Measurements from ENCODE around the gene MAB21L4. TPM values are rescaled to one million over a fixed set of nuclear protein-coding genes. Genes with fewer than 3 reads are reported as not detected.

MAB21L4 gene
- total RNA-seq, 1 donor from 2014 or later = not detected

- Histone ChIP-seq H3K36me3 (ENCODE audit: control insufficient read depth in 3 of 3, insufficient read depth in 3 of 3, low read length in 3 of 3) (no peaks in the 10 kb centered on the region), H3K4me1 (ENCODE audit: control insufficient read depth in 3 of 3, insufficient read depth in 3 of 3, low read length in 3 of 3) (peaks cover 0 to 4% (median 0%) of the 10 kb centered on the region in 3 donors), H3K4me3 (ENCODE audit: low read length in 3 of 3) (no peak overlapping the region), H3K27me3 (ENCODE audit: control insufficient read depth in 3 of 3, insufficient read depth in 3 of 3, low read length in 3 of 3) (peaks cover 0 to 20% (median 0%) of the 10 kb centered on the region in 3 donors), H3K9me3 (ENCODE audit: control insufficient read depth in 3 of 3, low read length in 3 of 3) (no peaks in the 10 kb centered on the region), H3K9ac (ENCODE audit: low read depth in 1 of 3, low read length in 3 of 3) (no peak overlapping the region), H3K27ac (ENCODE audit: low read depth, low read length) (no peak overlapping the region)
Observed at GRCh38 chr2:240873098-240873788, 22.7 kb downstream of the MAB21L4 start.

DNA sequence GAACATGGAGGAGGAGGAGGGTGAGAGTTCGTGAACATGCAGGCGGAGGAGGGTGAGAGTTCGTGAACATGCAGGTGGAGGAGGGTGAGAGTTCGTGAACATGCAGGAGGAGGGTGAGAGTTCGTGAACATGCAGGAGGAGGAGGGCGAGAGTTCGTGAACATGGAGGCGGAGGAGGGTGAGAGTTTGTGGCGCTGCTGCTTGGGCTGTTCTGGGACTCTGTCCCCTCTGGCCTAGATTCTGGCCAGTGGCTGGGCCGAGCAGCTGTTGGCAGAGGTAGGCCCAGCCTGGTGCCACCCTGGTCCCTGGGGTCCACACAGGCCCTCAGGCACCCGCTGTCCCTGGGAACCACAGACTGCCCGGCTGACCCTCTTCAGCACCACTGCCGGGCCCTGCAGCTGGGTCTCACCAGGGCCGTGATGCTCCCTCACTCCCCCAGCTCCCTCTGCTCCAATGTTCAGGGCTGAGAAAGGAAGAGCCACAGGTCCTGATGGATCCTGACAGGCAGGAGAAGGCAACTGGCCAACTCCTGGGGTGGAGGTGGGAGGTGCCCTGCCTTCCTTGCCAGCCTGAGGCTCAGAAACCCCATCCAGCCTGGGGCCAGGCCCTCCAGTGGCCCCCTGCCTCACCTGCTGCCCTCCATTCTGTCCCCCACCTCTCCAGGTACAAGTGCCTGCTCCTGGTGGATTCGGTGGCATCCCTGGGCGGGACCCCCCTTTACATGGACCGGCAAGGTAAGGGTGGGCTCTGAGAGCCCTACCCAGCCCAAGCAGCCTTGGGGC is 23.4 kb downstream of the MAB21L4 start:
- Histone ChIP-seq H3K27me3 (ENCODE audit: control insufficient read depth in 3 of 3, insufficient read depth in 3 of 3, low read length in 3 of 3) (peaks cover 0 to 20% (median 0%) of the 10 kb centered on the region in 3 donors), H3K9ac (ENCODE audit: low read depth in 1 of 3, low read length in 3 of 3) (no peak overlapping the region), H3K4me3 (ENCODE audit: low read length in 3 of 3) (no peak overlapping the region), H3K9me3 (ENCODE audit: control insufficient read depth in 3 of 3, low read length in 3 of 3) (no peaks in the 10 kb centered on the region), H3K4me1 (ENCODE audit: control insufficient read depth in 3 of 3, insufficient read depth in 3 of 3, low read length in 3 of 3) (peaks cover 0 to 4% (median 0%) of the 10 kb centered on the region in 3 donors), H3K36me3 (ENCODE audit: control insufficient read depth in 3 of 3, insufficient read depth in 3 of 3, low read length in 3 of 3) (no peaks in the 10 kb centered on the region), H3K27ac (ENCODE audit: low read depth, low read length) (no peak overlapping the region)

GRCh38 chr2:240871071-240871958 is 24.6 kb downstream of the MAB21L4 start:
- Histone ChIP-seq H3K9ac (ENCODE audit: low read depth in 1 of 3, low read length in 3 of 3) (no peak overlapping the region), H3K27ac (ENCODE audit: low read depth, low read length) (no peak overlapping the region), H3K4me3 (ENCODE audit: low read length in 3 of 3) (no peak overlapping the region), H3K4me1 (ENCODE audit: control insufficient read depth in 3 of 3, insufficient read depth in 3 of 3, low read length in 3 of 3) (peaks cover 0 to 4% (median 0%) of the 10 kb centered on the region in 3 donors), H3K36me3 (ENCODE audit: control insufficient read depth in 3 of 3, insufficient read depth in 3 of 3, low read length in 3 of 3) (no peaks in the 10 kb centered on the region), H3K27me3 (ENCODE audit: control insufficient read depth in 3 of 3, insufficient read depth in 3 of 3, low read length in 3 of 3) (peaks cover 0 to 20% (median 0%) of the 10 kb centered on the region in 3 donors), H3K9me3 (ENCODE audit: control insufficient read depth in 3 of 3, low read length in 3 of 3) (no peaks in the 10 kb centered on the region)

DNA sequence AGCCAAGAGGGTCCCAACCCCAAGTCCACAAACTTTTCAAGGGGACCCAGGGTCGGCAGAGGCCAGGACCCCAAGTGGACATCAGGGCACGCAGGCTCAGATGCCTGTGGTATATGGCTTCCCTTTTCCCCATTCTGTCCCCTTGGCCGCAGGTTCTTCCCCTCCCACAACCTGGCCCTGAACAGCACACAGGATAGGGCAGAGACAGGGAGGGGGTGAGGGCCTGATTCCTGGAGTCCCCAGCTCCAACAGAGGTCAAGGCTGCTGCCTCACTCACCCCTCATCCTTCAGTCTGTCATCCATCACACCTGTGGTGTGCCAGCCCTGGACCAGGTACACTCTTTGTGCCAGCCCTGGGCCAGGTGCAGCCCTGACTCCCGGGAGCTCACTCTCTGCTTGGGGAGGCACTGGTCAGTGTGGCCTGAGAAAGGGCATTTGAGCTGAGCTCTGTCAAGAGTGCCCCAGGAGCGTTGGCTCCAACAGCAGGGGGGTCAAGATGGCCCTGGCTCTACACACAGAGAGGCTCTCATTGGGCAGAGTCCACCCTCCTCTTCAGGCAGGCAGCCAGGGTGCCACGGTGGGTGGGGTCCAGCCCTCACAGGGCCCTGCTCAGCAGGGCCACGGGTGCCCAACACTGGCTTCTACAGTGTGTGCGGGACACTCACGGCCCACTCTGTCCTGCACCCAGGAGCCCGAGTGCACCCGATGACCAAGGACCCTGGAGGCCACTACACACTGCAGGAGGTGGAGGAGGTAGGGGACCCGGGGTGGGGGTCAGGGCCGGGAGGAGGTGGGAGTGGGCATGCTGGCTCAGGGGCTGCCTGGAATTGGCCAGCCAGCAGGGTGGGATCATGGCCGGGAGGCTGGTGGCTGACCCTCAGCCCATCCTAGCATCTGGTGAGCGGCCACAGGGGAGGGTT is 25.7 kb downstream of the MAB21L4 start:
- H3K4me1 ChIP-seq (ENCODE audit: control insufficient read depth in 3 of 3, insufficient read depth in 3 of 3, low read length in 3 of 3) = no peaks in the 10 kb centered on the region

GRCh38 chr2:240869109-240869955 is 26.6 kb downstream of the MAB21L4 start:
- peaks cover 0 to 20% (median 0%) of the 10 kb centered on the region in 3 donors for H3K27me3 ChIP-seq (ENCODE audit: control insufficient read depth in 3 of 3, insufficient read depth in 3 of 3, low read length in 3 of 3)
- no peak overlapping the region for H3K4me3 ChIP-seq (ENCODE audit: low read length in 3 of 3)
- no peaks in the 10 kb centered on the region for H3K9me3 ChIP-seq (ENCODE audit: control insufficient read depth in 3 of 3, low read length in 3 of 3)
- H3K9ac ChIP-seq (ENCODE audit: low read depth in 1 of 3, low read length in 3 of 3) = no peak overlapping the region
- H3K27ac ChIP-seq (ENCODE audit: low read depth, low read length) = no peak overlapping the region
- no peaks in the 10 kb centered on the region for H3K4me1 ChIP-seq (ENCODE audit: control insufficient read depth in 3 of 3, insufficient read depth in 3 of 3, low read length in 3 of 3)
- H3K36me3 ChIP-seq (ENCODE audit: control insufficient read depth in 3 of 3, insufficient read depth in 3 of 3, low read length in 3 of 3) = no peaks in the 10 kb centered on the region

More for the DNA sequence above, 25.7 kb downstream of the MAB21L4 start:
- Histone ChIP-seq H3K36me3 (ENCODE audit: control insufficient read depth in 3 of 3, insufficient read depth in 3 of 3, low read length in 3 of 3) (no peaks in the 10 kb centered on the region), H3K9ac (ENCODE audit: low read depth in 1 of 3, low read length in 3 of 3) (no peak overlapping the region), H3K4me3 (ENCODE audit: low read length in 3 of 3) (no peak overlapping the region), H3K27ac (ENCODE audit: low read depth, low read length) (no peak overlapping the region), H3K27me3 (ENCODE audit: control insufficient read depth in 3 of 3, insufficient read depth in 3 of 3, low read length in 3 of 3) (peaks cover 0 to 20% (median 0%) of the 10 kb centered on the region in 3 donors), H3K9me3 (ENCODE audit: control insufficient read depth in 3 of 3, low read length in 3 of 3) (no peaks in the 10 kb centered on the region)

- Histone ChIP-seq H3K27me3 (ENCODE audit: control insufficient read depth in 3 of 3, insufficient read depth in 3 of 3, low read length in 3 of 3) (peaks cover 0 to 18% (median 0%) of the 10 kb centered on the region in 3 donors), H3K36me3 (ENCODE audit: control insufficient read depth in 3 of 3, insufficient read depth in 3 of 3, low read length in 3 of 3) (no peaks in the 10 kb centered on the region), H3K27ac (ENCODE audit: low read depth, low read length) (no peak within 1 kb of the TSS), H3K4me3 (ENCODE audit: low read length in 3 of 3) (no peak within 1 kb of the TSS), H3K4me1 (ENCODE audit: control insufficient read depth in 3 of 3, insufficient read depth in 3 of 3, low read length in 3 of 3) (no peaks in the 10 kb centered on the region), H3K9ac (ENCODE audit: low read depth in 1 of 3, low read length in 3 of 3) (no peak within 1 kb of the TSS), H3K9me3 (ENCODE audit: control insufficient read depth in 3 of 3, low read length in 3 of 3) (no peaks in the 10 kb centered on the region)
Observed at GRCh38 chr2:240868286-240869108, 27.5 kb downstream of the MAB21L4 start, which contains the start of gene AGXT. Gene AGXT, plus strand, starts transcription at chr2:240868824. Its CDS starts 42 bp downstream, at chr2:240868866.

DNA sequence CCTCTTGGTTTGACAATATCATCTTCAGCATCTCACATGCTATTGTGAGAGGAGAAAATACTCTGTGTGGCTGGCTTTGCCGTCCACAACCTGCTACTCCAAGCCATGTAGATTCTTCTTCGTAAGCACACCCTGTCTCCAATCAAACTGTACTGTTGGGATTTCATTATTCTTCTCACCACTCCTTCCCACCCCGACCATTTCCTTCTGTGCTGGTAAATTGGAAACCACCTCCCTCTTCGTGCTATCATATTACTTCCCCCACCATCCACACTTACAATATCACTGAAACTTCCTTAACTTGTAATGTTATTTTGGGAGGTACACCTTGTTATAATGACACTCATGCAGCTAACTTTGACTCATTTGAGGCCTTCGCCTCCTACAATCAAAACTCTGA is 30.6 kb downstream of the MAB21L4 start:
- H3K27ac ChIP-seq (ENCODE audit: low read depth, low read length) = no peak overlapping the region

GRCh38 chr2:240864475-240864874 is 31.5 kb downstream of the MAB21L4 start:
- Histone ChIP-seq H3K4me3 (ENCODE audit: low read length in 3 of 3) (no peak overlapping the region), H3K9ac (ENCODE audit: low read depth in 1 of 3, low read length in 3 of 3) (no peak overlapping the region), H3K27ac (ENCODE audit: low read depth, low read length) (no peak overlapping the region), H3K36me3 (ENCODE audit: control insufficient read depth in 3 of 3, insufficient read depth in 3 of 3, low read length in 3 of 3) (no peaks in the 10 kb centered on the region), H3K9me3 (ENCODE audit: control insufficient read depth in 3 of 3, low read length in 3 of 3) (no peaks in the 10 kb centered on the region), H3K27me3 (ENCODE audit: control insufficient read depth in 3 of 3, insufficient read depth in 3 of 3, low read length in 3 of 3) (peaks cover 0 to under 1% (median 0%) of the 10 kb centered on the region in 3 donors), H3K4me1 (ENCODE audit: control insufficient read depth in 3 of 3, insufficient read depth in 3 of 3, low read length in 3 of 3) (no peaks in the 10 kb centered on the region)

More for the DNA sequence above, 30.6 kb downstream of the MAB21L4 start:
- Histone ChIP-seq H3K9me3 (ENCODE audit: control insufficient read depth in 3 of 3, low read length in 3 of 3) (no peaks in the 10 kb centered on the region), H3K27me3 (ENCODE audit: control insufficient read depth in 3 of 3, insufficient read depth in 3 of 3, low read length in 3 of 3) (peaks cover 0 to 2% (median 0%) of the 10 kb centered on the region in 3 donors), H3K36me3 (ENCODE audit: control insufficient read depth in 3 of 3, insufficient read depth in 3 of 3, low read length in 3 of 3) (no peaks in the 10 kb centered on the region), H3K9ac (ENCODE audit: low read depth in 1 of 3, low read length in 3 of 3) (no peak overlapping the region), H3K4me3 (ENCODE audit: low read length in 3 of 3) (no peak overlapping the region), H3K4me1 (ENCODE audit: control insufficient read depth in 3 of 3, insufficient read depth in 3 of 3, low read length in 3 of 3) (no peaks in the 10 kb centered on the region)
